IMR-90 (cell line): ENCODE measurements around the gene BCL11B. TPM values are rescaled to one million over a fixed set of nuclear protein-coding genes. Genes with fewer than 3 reads are reported as not detected.

ENCODE experiments used
- ATAC-seq: fragments of 200-7000 bp; cut with Tn5 transposase; 2 replicates; pipeline ENCODE4 v1.9.1; 2020; ENCODE audit warnings: low read depth, mild to moderate bottlenecking, moderate library complexity
- BruUV-seq: library from RNA; stranded (reverse); fragments of 400-500 nt; replicated peaks from 2 replicates; lab custom pipeline; 2021; lab: Mats Ljungman, UMichigan
- CTCF ChIA-PET: fragments of 300-600 bp; formaldehyde crosslinking; extraction: SDS; loops from one replicate; lab custom pipeline; 2021; ENCODE audit warnings: antibody characterized with exemption; lab: Yijun Ruan, JAX
- POLR2A ChIA-PET: fragments of 300-600 bp; sonication (Branson Sonifier 250); formaldehyde crosslinking; loops from one replicate; lab custom pipeline; 2022; ENCODE audit warnings: antibody characterized with exemption; ENCODE audit not compliant: unreplicated experiment; lab: Charles Lee
- DNase-seq: peaks from one replicate; pipeline ENCODE4 v3.0.0; 2013
- H2AFZ ChIP-seq: replicated peaks from 2 replicates; pipeline ENCODE3; 2013; ENCODE audit warnings: low read length, mild to moderate bottlenecking; ENCODE audit not compliant: poor library complexity
- H2AK5ac ChIP-seq: 2 replicates; pipeline ENCODE4 v1.6.1; 2013; ENCODE audit warnings: low read depth, low read length, inconsistent platforms
- H2AK9ac ChIP-seq: replicated peaks from 2 replicates; pipeline ENCODE3; 2013; ENCODE audit warnings: mild to moderate bottlenecking, low read depth, low read length, moderate library complexity; ENCODE audit not compliant: poor library complexity
- H2BK120ac ChIP-seq: 2 replicates; pipeline ENCODE4 v1.6.1; 2013; ENCODE audit warnings: low read depth, low read length, inconsistent platforms
- H2BK15ac ChIP-seq: 3 replicates; pipeline ENCODE4 v1.6.1; 2013; ENCODE audit warnings: low read depth, low read length, inconsistent platforms
- H2BK20ac ChIP-seq: 2 replicates; pipeline ENCODE4 v1.6.1; 2013; ENCODE audit warnings: low read depth, mild to moderate bottlenecking, inconsistent platforms, low read length, moderate library complexity
- H2BK5ac ChIP-seq: 2 replicates; pipeline ENCODE4 v1.6.1; 2013; ENCODE audit warnings: mild to moderate bottlenecking, low read depth, low read length, inconsistent platforms; ENCODE audit not compliant: poor library complexity, severe bottlenecking
- H3K14ac ChIP-seq: replicated peaks from 2 replicates; pipeline ENCODE4 v1.6.1; 2013; ENCODE audit warnings: low read depth, low read length, inconsistent platforms
- H3K18ac ChIP-seq: 2 replicates; pipeline ENCODE4 v1.6.1; 2013; ENCODE audit warnings: low read depth, low read length, control low read depth
- H3K23ac ChIP-seq: 2 replicates; pipeline ENCODE4 v1.6.1; 2013; ENCODE audit warnings: low read depth, low read length, inconsistent platforms
- H3K27ac ChIP-seq: 2 replicates; pipeline ENCODE4 v1.5.1; 2013; ENCODE audit warnings: mild to moderate bottlenecking, control low read depth, low read length; ENCODE audit not compliant: insufficient read depth
- H3K27me3 ChIP-seq: 2 replicates; pipeline ENCODE4 v1.6.1; 2013; ENCODE audit warnings: low read length; ENCODE audit not compliant: control insufficient read depth, insufficient read depth
- H3K36me3 ChIP-seq: 2 replicates; pipeline ENCODE4 v1.6.1; 2013; ENCODE audit warnings: low read length, mixed read lengths; ENCODE audit not compliant: control insufficient read depth, insufficient read depth
- H3K4ac ChIP-seq: 2 replicates; pipeline ENCODE4 v1.6.1; 2013; ENCODE audit warnings: low read depth, low read length, inconsistent platforms
- H3K4me1 ChIP-seq: 2 replicates; pipeline ENCODE4 v1.6.1; 2013; ENCODE audit warnings: low read length, mixed read lengths; ENCODE audit not compliant: control insufficient read depth, insufficient read depth
- H3K4me2 ChIP-seq: 2 replicates; pipeline ENCODE4 v1.6.1; 2013; ENCODE audit warnings: low read depth, mild to moderate bottlenecking, control low read depth, low read length, moderate library complexity
- H3K4me3 ChIP-seq: 2 replicates; pipeline ENCODE4 v1.5.1; 2013; ENCODE audit warnings: low read depth, mild to moderate bottlenecking, control low read depth, low read length, moderate library complexity; ENCODE audit not compliant: insufficient read depth
- H3K56ac ChIP-seq: 2 replicates; pipeline ENCODE4 v1.6.1; 2013; ENCODE audit warnings: low read length, inconsistent platforms; ENCODE audit not compliant: insufficient read depth; ENCODE audit errors: extremely low read depth
- H3K79me1 ChIP-seq, 2 experiments: 2 replicates each; pipeline ENCODE4 v1.6.1; 2013; ENCODE audit warnings: low read length in 2 of 2, inconsistent platforms in 1 of 2, low read depth in 1 of 2
- H3K9ac ChIP-seq: 2 replicates; pipeline ENCODE4 v1.6.1; 2013; ENCODE audit warnings: low read depth, low read length, control low read depth
- H3K9me1 ChIP-seq: 2 replicates; pipeline ENCODE4 v1.6.1; 2013; ENCODE audit warnings: low read length, inconsistent platforms; ENCODE audit not compliant: insufficient read depth
- H3K9me3 ChIP-seq: 2 replicates; pipeline ENCODE4 v1.6.1; 2013; ENCODE audit warnings: low read length; ENCODE audit not compliant: control insufficient read depth, insufficient read depth
- H4K20me1 ChIP-seq: 2 replicates; pipeline ENCODE4 v1.6.1; 2013; ENCODE audit warnings: low read length, inconsistent platforms; ENCODE audit not compliant: insufficient read depth
- H4K5ac ChIP-seq: 2 replicates; pipeline ENCODE4 v1.6.1; 2013; ENCODE audit warnings: mild to moderate bottlenecking, low read depth, low read length, control low read depth
- H4K8ac ChIP-seq, 2 experiments: 2 replicates each; pipeline ENCODE4 v1.6.1; 2013; ENCODE audit warnings: low read depth in 2 of 2, low read length in 2 of 2, control low read depth in 1 of 2, inconsistent platforms in 1 of 2
- H4K91ac ChIP-seq: 2 replicates; pipeline ENCODE4 v1.6.1; 2013; ENCODE audit warnings: low read depth, low read length, inconsistent platforms; ENCODE audit not compliant: insufficient read depth
- BHLHE40 ChIP-seq: fragments of 150-350 bp; IDR thresholded peaks from 2 replicates; pipeline ENCODE4 v1.6.1; 2016; ENCODE audit warnings: mild to moderate bottlenecking, low read depth, low read length
- CEBPB ChIP-seq: IDR thresholded peaks from 2 replicates; pipeline ENCODE4 v1.6.1; 2012; ENCODE audit warnings: low read depth, low read length, improper control_type of control experiment
- CHD1 ChIP-seq: IDR thresholded peaks from 2 replicates; pipeline ENCODE4 v1.6.1; 2012; ENCODE audit warnings: low read depth, low read length, improper control_type of control experiment
- FOS ChIP-seq: fragments of 150-350 bp; IDR thresholded peaks from 2 replicates; pipeline ENCODE4 v1.6.1; 2016; ENCODE audit warnings: low read depth, low read length
- MAFK ChIP-seq: IDR thresholded peaks from 2 replicates; pipeline ENCODE4 v1.6.1; 2012; ENCODE audit warnings: low read depth, low read length, improper control_type of control experiment
- MAZ ChIP-seq: IDR thresholded peaks from 2 replicates; pipeline ENCODE4 v1.6.1; 2012; ENCODE audit warnings: low read depth, mild to moderate bottlenecking, low read length, improper control_type of control experiment, moderate library complexity, borderline replicate concordance
- MXI1 ChIP-seq: IDR thresholded peaks from 2 replicates; pipeline ENCODE4 v1.6.1; 2012; ENCODE audit warnings: low read depth, mild to moderate bottlenecking, low read length, moderate library complexity, borderline replicate concordance
- NFE2L2 ChIP-seq: fragments of 150-350 bp; IDR thresholded peaks from 2 replicates; pipeline ENCODE4 v1.6.1; 2016; ENCODE audit warnings: low read depth, mild to moderate bottlenecking, low read length
- POLR2A ChIP-seq: IDR thresholded peaks from 2 replicates; pipeline ENCODE4 v1.6.1; 2012; ENCODE audit warnings: mild to moderate bottlenecking, low read depth, low read length
- RAD21 ChIP-seq: IDR thresholded peaks from 2 replicates; pipeline ENCODE4 v1.6.1; 2012; ENCODE audit warnings: low read length, improper control_type of control experiment
- RCOR1 ChIP-seq: IDR thresholded peaks from 2 replicates; pipeline ENCODE4 v1.6.1; 2012; ENCODE audit warnings: mild to moderate bottlenecking, low read length, improper control_type of control experiment; ENCODE audit not compliant: insufficient replicate concordance
- RFX5 ChIP-seq: IDR thresholded peaks from 2 replicates; pipeline ENCODE4 v1.8.0; 2012; ENCODE audit warnings: low read depth, mild to moderate bottlenecking, low read length, moderate library complexity
- SMC3 ChIP-seq: fragments of 150-350 bp; IDR thresholded peaks from 2 replicates; pipeline ENCODE4 v1.6.1; 2016; ENCODE audit warnings: low read depth, mild to moderate bottlenecking, antibody characterized with exemption, low read length, moderate library complexity
- WGBS, 2 experiments: methylation state at CpG; one replicate each; pipeline versions ENCODE4 v1.1.5 to v1.1.7; 2013; ENCODE audit warnings: missing lambda C conversion rate in 2 of 2; ENCODE audit not compliant: insufficient read length in 1 of 2; ENCODE audit errors: extremely low coverage in 2 of 2; 5-methylcytosine and 5-hydroxymethylcytosine counted together
- dilution Hi-C: fragments of 300-500 bp; cut with HindIII; formaldehyde crosslinking; loops from one replicate; pipeline ENCODE4 v1.14.3; 2018; ENCODE audit warnings: low sequenced_read_pairs; ENCODE audit not compliant: unreplicated experiment
- in situ Hi-C: fragments of 300-500 bp; cut with MboI; formaldehyde crosslinking; loops from 3 replicates; pipeline ENCODE4 v1.14.3; 2019; ENCODE audit warnings: low sequenced_read_pairs, inconsistent platforms, mixed read lengths
- intact Hi-C: fragments of 100-400 bp; cut with micrococcal nuclease; formaldehyde crosslinking; loops from 2 replicates; pipeline ENCODE4 v1.10.0; 2022
- polyA plus RNA-seq, 3 experiments: library from polyadenylated mRNA; depleted of rRNA; stranded (reverse); fragments of >200 nt; gene quantifications; 2 replicates each; pipeline ENCODE4 v1.2.3, GENCODE V29; 2012; ENCODE audit warnings: low replicate concordance in 1 of 3
- total RNA-seq: library from RNA; depleted of rRNA; stranded (reverse); fragments of >200 nt; gene quantifications from 2 replicates; pipeline ENCODE4 v1.2.3, GENCODE V29; 2012
- TF ChIP-seq, protein P1 (sequence below): fragments of 150-350 bp; IDR thresholded peaks from 2 replicates; pipeline ENCODE4 v1.6.1; 2016; ENCODE audit warnings: low read depth, mild to moderate bottlenecking, low read length, moderate library complexity, borderline replicate concordance
- TF ChIP-seq, protein P2 (sequence below): conservative IDR thresholded peaks from 2 replicates; pipeline ENCODE4 v1.5.1; 2012; ENCODE audit warnings: mild to moderate bottlenecking, low read depth, low read length, improper control_type of control experiment
- TF ChIP-seq, protein P3 (sequence below): fragments of 150-350 bp; IDR thresholded peaks from 2 replicates; pipeline ENCODE4 v1.6.1; 2017; ENCODE audit warnings: mild to moderate bottlenecking, antibody characterized with exemption, low read length, low read depth

BCL11B gene
- total and polyA plus RNA-seq, 2 of the 4 experiments (the other 2 are of a cell fraction), result under 0.01 TPM; not detected in 1

DNA sequence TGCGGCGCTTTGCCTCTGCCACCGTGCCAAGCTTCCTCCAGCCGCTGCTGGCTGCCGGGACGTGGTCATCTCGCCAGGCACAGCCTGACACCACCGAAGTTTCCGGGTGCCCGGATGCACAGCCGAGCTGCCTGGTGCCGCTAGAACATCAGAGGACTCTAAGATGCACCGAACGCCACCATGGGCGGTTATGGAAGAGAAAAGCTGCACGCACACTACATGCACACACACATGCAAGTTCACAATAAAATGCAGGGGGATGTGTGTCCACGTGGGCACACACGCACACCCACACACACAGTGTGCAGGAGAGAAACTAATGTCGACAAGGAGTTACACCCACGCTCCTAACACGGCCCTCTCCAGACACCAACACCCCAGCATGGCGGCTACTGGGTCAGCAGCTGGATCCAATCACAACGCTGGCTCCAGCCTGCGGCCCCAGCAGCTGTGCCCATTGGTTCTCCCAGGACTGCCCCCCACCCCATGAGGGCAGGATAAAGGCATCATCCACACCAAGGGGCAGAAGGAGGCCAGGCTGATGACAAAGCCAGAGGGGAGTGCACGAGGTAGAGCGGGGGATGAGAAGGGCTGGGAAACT lies 82.7 kb downstream of the BCL11B start:
- Histone ChIP-seq H3K23ac (no peak overlapping the region), H3K4me1 (no peaks in the 10 kb centered on the region), H3K4ac (no peak overlapping the region), H3K4me3 (no peak overlapping the region), H3K9me1 (no peaks in the 10 kb centered on the region), H3K14ac (no peak overlapping the region), H4K8ac (no peak overlapping the region), H2AFZ (no peak overlapping the region), H3K9ac (no peak overlapping the region), H4K20me1 (no peaks in the 10 kb centered on the region), H2AK9ac (no peak overlapping the region), H3K56ac (no peak overlapping the region), H3K27me3 (no peaks in the 10 kb centered on the region), H3K18ac (no peak overlapping the region), H2BK15ac (no peak overlapping the region), H2BK5ac (no peak overlapping the region), H3K79me1 (no peaks in the 10 kb centered on the region), H4K91ac (no peak overlapping the region), H3K36me3 (no peaks in the 10 kb centered on the region), H3K9me3 (peaks cover 18% of the 10 kb centered on the region), H2BK120ac (no peak overlapping the region), H3K27ac (no peak overlapping the region), H4K5ac (no peak overlapping the region), H2BK20ac (no peak overlapping the region), H3K4me2 (no peak overlapping the region), H2AK5ac (no peak overlapping the region)
- POLR2A ChIA-PET, result no interaction called here
- TF ChIP-seq BHLHE40, result no peak
- TF ChIP-seq MXI1, result no peak
- no peak for TF ChIP-seq MAFK
- no peak for TF ChIP-seq RCOR1
- no peak for TF ChIP-seq FOS
- no peak for TF ChIP-seq NFE2L2
- TF ChIP-seq, protein P1, sequence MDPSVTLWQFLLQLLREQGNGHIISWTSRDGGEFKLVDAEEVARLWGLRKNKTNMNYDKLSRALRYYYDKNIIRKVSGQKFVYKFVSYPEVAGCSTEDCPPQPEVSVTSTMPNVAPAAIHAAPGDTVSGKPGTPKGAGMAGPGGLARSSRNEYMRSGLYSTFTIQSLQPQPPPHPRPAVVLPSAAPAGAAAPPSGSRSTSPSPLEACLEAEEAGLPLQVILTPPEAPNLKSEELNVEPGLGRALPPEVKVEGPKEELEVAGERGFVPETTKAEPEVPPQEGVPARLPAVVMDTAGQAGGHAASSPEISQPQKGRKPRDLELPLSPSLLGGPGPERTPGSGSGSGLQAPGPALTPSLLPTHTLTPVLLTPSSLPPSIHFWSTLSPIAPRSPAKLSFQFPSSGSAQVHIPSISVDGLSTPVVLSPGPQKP, result no peak
- TF ChIP-seq, protein P2, sequence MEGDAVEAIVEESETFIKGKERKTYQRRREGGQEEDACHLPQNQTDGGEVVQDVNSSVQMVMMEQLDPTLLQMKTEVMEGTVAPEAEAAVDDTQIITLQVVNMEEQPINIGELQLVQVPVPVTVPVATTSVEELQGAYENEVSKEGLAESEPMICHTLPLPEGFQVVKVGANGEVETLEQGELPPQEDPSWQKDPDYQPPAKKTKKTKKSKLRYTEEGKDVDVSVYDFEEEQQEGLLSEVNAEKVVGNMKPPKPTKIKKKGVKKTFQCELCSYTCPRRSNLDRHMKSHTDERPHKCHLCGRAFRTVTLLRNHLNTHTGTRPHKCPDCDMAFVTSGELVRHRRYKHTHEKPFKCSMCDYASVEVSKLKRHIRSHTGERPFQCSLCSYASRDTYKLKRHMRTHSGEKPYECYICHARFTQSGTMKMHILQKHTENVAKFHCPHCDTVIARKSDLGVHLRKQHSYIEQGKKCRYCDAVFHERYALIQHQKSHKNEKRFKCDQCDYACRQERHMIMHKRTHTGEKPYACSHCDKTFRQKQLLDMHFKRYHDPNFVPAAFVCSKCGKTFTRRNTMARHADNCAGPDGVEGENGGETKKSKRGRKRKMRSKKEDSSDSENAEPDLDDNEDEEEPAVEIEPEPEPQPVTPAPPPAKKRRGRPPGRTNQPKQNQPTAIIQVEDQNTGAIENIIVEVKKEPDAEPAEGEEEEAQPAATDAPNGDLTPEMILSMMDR, result no peak
- TF ChIP-seq, protein P3, sequence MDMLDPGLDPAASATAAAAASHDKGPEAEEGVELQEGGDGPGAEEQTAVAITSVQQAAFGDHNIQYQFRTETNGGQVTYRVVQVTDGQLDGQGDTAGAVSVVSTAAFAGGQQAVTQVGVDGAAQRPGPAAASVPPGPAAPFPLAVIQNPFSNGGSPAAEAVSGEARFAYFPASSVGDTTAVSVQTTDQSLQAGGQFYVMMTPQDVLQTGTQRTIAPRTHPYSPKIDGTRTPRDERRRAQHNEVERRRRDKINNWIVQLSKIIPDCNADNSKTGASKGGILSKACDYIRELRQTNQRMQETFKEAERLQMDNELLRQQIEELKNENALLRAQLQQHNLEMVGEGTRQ, result no peak
- no peak for TF ChIP-seq RFX5
- TF ChIP-seq POLR2A, result no peak
- TF ChIP-seq RAD21, result no peak
- TF ChIP-seq SMC3, result no peak
- no peak for TF ChIP-seq MAZ
- no peak for TF ChIP-seq CHD1
- no peak for TF ChIP-seq CEBPB
- CTCF ChIA-PET, result no interaction called here
- ATAC-seq (no peak), DNase-seq (no peak)
- in situ Hi-C loops, result no loop called here
- intact Hi-C loops, result no loop called here
- dilution Hi-C loops, result no loop called here
- no TSS peak for BruUV-seq
- 80% methylated on average over 3 of the region's 26 CpGs; no CpG with 5 or more reads in 1 of the 2 experiments for WGBS, 2 experiments
